Breast epithelium (tissue), 4 donors: ENCODE measurements around the gene DDAH2. TPM values are rescaled to one million over a fixed set of nuclear protein-coding genes. Genes with fewer than 3 reads are reported as not detected.
A peak's percentile ranks its signal among the peaks of the same experiment; 100 is the strongest.

Source experiments
- DNase-seq, 2 donors: peaks; one replicate each; pipeline ENCODE4 v3.0.0-alpha.2; 2019; ENCODE audit warnings: low spot score in 2 of 2
- H3K27ac ChIP-seq, 2 donors: fragments of 200-600 bp; sonication (generic) in 1 of 2; one replicate each; pipeline ENCODE4 v1.5.1; 2016 to 2019; ENCODE audit warnings: mild to moderate bottlenecking in 1 of 2
- H3K27me3 ChIP-seq, 2 donors: fragments of 200-600 bp; sonication (generic) in 1 of 2; one replicate each; pipeline versions ENCODE4 v1.5.1 to v1.6.0; 2017 to 2019; ENCODE audit warnings: control low read depth in 1 of 2, mild to moderate bottlenecking in 1 of 2
- H3K36me3 ChIP-seq: fragments of 200-600 bp; one replicate; pipeline ENCODE4 v1.5.1; 2019
- H3K4me1 ChIP-seq, 2 donors: fragments of 200-600 bp; sonication (generic); one replicate each; pipeline ENCODE4 v1.5.1; 2016 to 2019; ENCODE audit warnings: control low read depth in 1 of 2
- H3K4me3 ChIP-seq, 3 donors: fragments of 200-600 bp; sonication (generic); 1 replicate in 2 of 3; 2 replicates in 1 of 3; pipeline ENCODE4 v1.5.1; 2016 to 2019; ENCODE audit warnings: mild to moderate bottlenecking in 3 of 3, moderate library complexity in 2 of 3
- H3K9me3 ChIP-seq, 2 donors: fragments of 200-600 bp; sonication (generic) in 1 of 2; one replicate each; pipeline ENCODE4 v1.5.1; 2016 to 2019; ENCODE audit warnings: control low read depth in 1 of 2
- CTCF ChIP-seq, 3 donors: fragments of 450-650 bp; IDR thresholded peaks; one replicate each; pipeline ENCODE4 v1.5.1; 2016 to 2017; ENCODE audit warnings: antibody characterized with exemption in 3 of 3, mild to moderate bottlenecking in 3 of 3, moderate library complexity in 3 of 3
- POLR2A ChIP-seq: fragments of 450-650 bp; IDR thresholded peaks from one replicate; pipeline ENCODE4 v1.6.1; 2016; ENCODE audit warnings: antibody characterized with exemption, mild to moderate bottlenecking, moderate library complexity
- POLR2AphosphoS5 ChIP-seq, 3 donors: sonication (generic); formaldehyde crosslinking; IDR thresholded peaks; one replicate each; pipeline ENCODE4 v1.6.1; 2017; ENCODE audit warnings: antibody characterized with exemption in 3 of 3
- intact Hi-C: fragments of 100-400 bp; cut with DNase I; formaldehyde crosslinking; loops from one replicate; pipeline ENCODE4 v1.15.1; 2023; ENCODE audit warnings: low total_unique reads
- total RNA-seq, 3 donors: library from RNA; depleted of rRNA; stranded (reverse); fragments of >200 nt; gene quantifications; one replicate each; pipeline ENCODE4 v1.1.0, GENCODE V29; 2016

DDAH2 gene
- total RNA-seq, 3 donors from 2014 or later = 100.0 to 212 (median 115) TPM

- TF ChIP-seq POLR2A = no peak
- TF ChIP-seq CTCF (IDR thresholded peaks at IDR 0.05) = no peak
- no peak for TF ChIP-seq POLR2AphosphoS5 (IDR thresholded peaks at IDR 0.05)
- no peak overlapping the region for H3K4me3 ChIP-seq
- no peaks in the 10 kb centered on the region for H3K27me3 ChIP-seq
Measured at GRCh38 chr6:31708224-31708623, 20.9 kb downstream of the DDAH2 start.

GRCh38 chr6:31707701-31708100 is 21.4 kb downstream of the DDAH2 start:
- Histone ChIP-seq H3K27ac (no peak overlapping the region), H3K4me1 (peaks cover 0 to 6% of the 10 kb centered on the region in 2 donors), H3K9me3 (no peaks in the 10 kb centered on the region), H3K36me3 (no peaks in the 10 kb centered on the region), H3K4me3 (no peak overlapping the region), H3K27me3 (no peaks in the 10 kb centered on the region)
- no peak for DNase-seq
- intact Hi-C loops = loop anchor here (10.0 kb wide), 1 partner anchor 57 kb away; the partner anchor contains the start of gene SAPCD1
- TF ChIP-seq CTCF (IDR thresholded peaks at IDR 0.05) (no peak), POLR2AphosphoS5 (IDR thresholded peaks at IDR 0.05) (no peak), POLR2A (no peak)

More at GRCh38 chr6:31708224-31708623, 20.9 kb downstream of the DDAH2 start:
- no peak for DNase-seq
- peaks cover 0 to 6% of the 10 kb centered on the region in 2 donors for H3K4me1 ChIP-seq
- no peak overlapping the region for H3K27ac ChIP-seq
- intact Hi-C loops = loop anchor here (10.0 kb wide), 1 partner anchor 57 kb away; the partner anchor contains the start of gene SAPCD1
- H3K9me3 ChIP-seq = no peaks in the 10 kb centered on the region
- no peaks in the 10 kb centered on the region for H3K36me3 ChIP-seq

DNA sequence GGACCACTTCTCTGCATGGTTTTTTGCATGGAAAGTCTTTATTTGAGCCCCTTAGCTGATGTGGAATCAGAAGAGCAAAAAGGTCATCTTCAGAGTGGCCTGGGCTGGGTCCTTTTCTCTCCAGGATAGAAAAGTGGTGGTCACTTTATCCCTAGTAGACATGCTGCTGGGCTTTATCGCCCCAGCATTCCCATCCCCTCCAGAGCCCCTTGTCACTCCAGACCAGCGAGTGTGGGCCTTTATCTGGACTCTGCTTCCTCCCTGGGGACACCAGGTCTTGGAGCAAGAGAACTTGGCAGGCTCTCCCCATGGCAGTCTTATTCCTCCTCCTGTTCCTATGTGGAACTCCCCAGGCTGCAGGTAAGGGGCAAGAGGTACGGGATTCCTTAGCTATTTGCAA is 22.5 kb downstream of the DDAH2 start, which contains the start of gene LY6G6F:
TSS of gene LY6G6F (plus strand) at position 268 of the 400 bp plus-strand sequence. CDS start at position 309, 41 bp downstream.
- no peak for DNase-seq
- no peak within 1 kb of the TSS for H3K4me3 ChIP-seq
- no peak for TF ChIP-seq POLR2AphosphoS5 (IDR thresholded peaks at IDR 0.05)
- no peak for TF ChIP-seq CTCF (IDR thresholded peaks at IDR 0.05)
- TF ChIP-seq POLR2A = no peak
- H3K4me1 ChIP-seq = peaks cover 2 to 12% of the 10 kb centered on the region in 2 donors
- no peak within 1 kb of the TSS for H3K27ac ChIP-seq
- H3K36me3 ChIP-seq = no peaks in the 10 kb centered on the region
- H3K9me3 ChIP-seq = no peaks in the 10 kb centered on the region
- intact Hi-C loops = loop anchor here (10.0 kb wide), 1 partner anchor 58 kb away; the partner anchor contains the start of gene SAPCD1
- H3K27me3 ChIP-seq = no peaks in the 10 kb centered on the region

DNA sequence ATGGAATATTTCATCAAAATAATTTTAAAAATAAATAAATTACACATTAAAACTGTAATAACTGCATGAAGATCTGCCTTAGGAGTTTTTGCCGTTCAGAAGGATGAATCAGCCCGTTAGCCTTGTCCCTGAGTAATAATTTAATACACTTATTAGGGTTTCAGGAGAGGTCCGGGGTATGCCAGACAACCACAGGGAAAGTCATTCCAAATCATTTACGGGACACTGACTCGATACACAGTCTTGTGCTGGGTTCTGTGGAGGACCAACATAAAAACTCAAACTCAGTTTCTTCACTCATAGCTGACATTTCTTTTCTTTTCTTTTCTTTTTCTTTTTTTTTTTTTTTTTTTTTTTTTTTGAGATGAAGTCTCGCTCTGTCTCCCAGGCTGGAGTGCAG is 23.2 kb downstream of the DDAH2 start:
- Histone ChIP-seq H3K27ac (no peak overlapping the region), H3K36me3 (no peaks in the 10 kb centered on the region), H3K4me1 (peaks cover 4 to 17% of the 10 kb centered on the region in 2 donors), H3K9me3 (no peaks in the 10 kb centered on the region), H3K4me3 (no peak overlapping the region), H3K27me3 (no peaks in the 10 kb centered on the region)
- intact Hi-C loops = loop anchor here (10.0 kb wide), 1 partner anchor 59 kb away; the partner anchor contains the start of gene SAPCD1
- DNase-seq = no peak
- TF ChIP-seq POLR2A (no peak), POLR2AphosphoS5 (IDR thresholded peaks at IDR 0.05) (no peak), CTCF (IDR thresholded peaks at IDR 0.05) (no peak)

DNA sequence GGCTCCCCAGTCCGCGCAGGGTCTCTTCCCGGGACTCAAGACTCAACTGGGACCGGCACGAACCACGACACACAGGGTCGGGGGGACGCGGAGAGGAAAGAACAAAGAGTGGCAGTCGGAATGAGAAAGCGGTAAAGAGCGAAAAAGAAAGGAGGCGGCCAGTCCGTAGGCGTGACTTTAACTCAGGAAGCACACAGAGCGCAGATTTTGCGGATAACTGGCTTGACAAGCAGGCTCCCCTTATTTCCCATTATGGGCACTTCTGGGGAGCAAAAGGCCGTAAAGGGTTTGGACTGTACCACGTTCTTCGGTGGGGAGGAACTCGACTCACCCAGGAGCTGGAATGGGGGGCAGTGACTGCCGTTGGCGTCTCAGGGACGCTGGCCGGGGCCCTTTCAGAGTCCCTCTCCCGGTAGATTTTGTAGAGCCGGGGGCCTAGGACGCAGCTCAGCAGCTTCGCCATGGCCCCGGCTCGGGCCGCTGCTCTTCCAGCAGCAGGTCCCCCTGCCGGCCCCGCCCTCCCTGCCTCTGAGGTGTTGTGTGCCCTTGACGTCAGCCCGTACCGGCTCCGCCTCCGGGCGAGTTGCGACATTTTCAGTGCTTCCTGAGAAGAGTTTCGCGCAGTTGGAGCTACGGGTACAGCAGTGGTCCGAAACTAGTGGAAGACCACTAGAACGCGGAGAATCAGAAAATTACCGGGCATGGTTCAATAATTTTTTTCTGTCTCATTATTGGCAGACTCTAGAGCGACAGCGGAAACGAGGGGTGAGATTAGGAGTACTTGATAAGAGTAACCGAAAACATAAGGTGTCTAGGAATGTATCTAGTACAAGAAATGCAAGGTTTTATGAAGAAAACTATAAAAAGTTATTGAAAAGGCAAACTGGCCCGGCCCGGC is 26.0 kb downstream of the DDAH2 start, which contains the start of gene ABHD16A:
TSS of gene ABHD16A (minus strand) at position 506 of the 898 bp plus-strand sequence. CDS start at position 463, 43 bp downstream.
- peak within 1 kb of the TSS; percentile 98 to 99 for H3K27ac ChIP-seq
- TF ChIP-seq POLR2AphosphoS5 (IDR thresholded peaks at IDR 0.05) (peak; percentile 93 to 98 (median 96)), CTCF (IDR thresholded peaks at IDR 0.05) (peak in 2 of 3 donors; percentile 14 to 26), POLR2A (peak; percentile 96)
- H3K27me3 ChIP-seq = no peaks in the 10 kb centered on the region
- H3K36me3 ChIP-seq = no peaks in the 10 kb centered on the region
- intact Hi-C loops = loop anchor here (1.0 to 10.0 kb wide), 2 partner anchors 15 to 62 kb away; partner anchors contain the start of gene SAPCD1
- peak; percentile 99 for DNase-seq
- no peaks in the 10 kb centered on the region for H3K9me3 ChIP-seq
- peaks cover 4 to 17% of the 10 kb centered on the region in 2 donors for H3K4me1 ChIP-seq
- H3K4me3 ChIP-seq = peak within 1 kb of the TSS; percentile 79 to 90 (median 86)
